Upper lobe of left lung (tissue), 6 donors: ENCODE data around the gene AAR2. TPM values are rescaled to one million over a fixed set of nuclear protein-coding genes. Genes with fewer than 3 reads are reported as not detected.

Experiments used
- ATAC-seq, 2 donors: fragments of 200-7000 bp; cut with Tn5 transposase; one replicate each; pipeline ENCODE4 v1.9.1; 2022; ENCODE audit warnings: mild to moderate bottlenecking in 2 of 2, moderate library complexity in 2 of 2; ENCODE audit not compliant: low FRiP score in 2 of 2
- DNase-seq, 2 donors: peaks; one replicate each; pipeline ENCODE4 v3.0.0-alpha.2; 2019 to 2020
- H3K27ac ChIP-seq, 4 donors: fragments of 200-600 bp; sonication (generic); one replicate each; pipeline ENCODE4 v1.5.1; 2016 to 2019
- H3K27me3 ChIP-seq, 4 donors: fragments of 200-600 bp; sonication (generic); one replicate each; pipeline ENCODE4 v1.5.1; 2017 to 2019
- H3K36me3 ChIP-seq, 4 donors: fragments of 200-600 bp; sonication (generic); one replicate each; pipeline ENCODE4 v1.5.1; 2016 to 2019
- H3K4me1 ChIP-seq, 4 donors: fragments of 200-600 bp; sonication (generic); one replicate each; pipeline ENCODE4 v1.5.1; 2018 to 2019
- H3K4me3 ChIP-seq, 4 donors: fragments of 200-600 bp; sonication (generic); one replicate each; pipeline ENCODE4 v1.5.1; 2017 to 2019; ENCODE audit warnings: mild to moderate bottlenecking in 2 of 4, moderate library complexity in 1 of 4
- H3K9me3 ChIP-seq, 4 donors: fragments of 200-600 bp; sonication (generic); one replicate each; pipeline ENCODE4 v1.5.1; 2018 to 2019
- EP300 ChIP-seq, 4 donors: sonication (generic); formaldehyde crosslinking; IDR thresholded peaks; one replicate each; pipeline ENCODE4 v1.5.1; 2017; ENCODE audit warnings: antibody characterized with exemption in 4 of 4, control low read depth in 2 of 4
- POLR2A ChIP-seq, 4 donors: fragments of 450-650 bp; IDR thresholded peaks; one replicate each; pipeline ENCODE4 v1.5.1; 2016 to 2017; ENCODE audit warnings: antibody characterized with exemption in 4 of 4, mild to moderate bottlenecking in 2 of 4
- POLR2AphosphoS5 ChIP-seq, 2 donors: sonication (generic); formaldehyde crosslinking; IDR thresholded peaks; one replicate each; pipeline ENCODE4 v1.5.1; 2017; ENCODE audit warnings: antibody characterized with exemption in 2 of 2
- WGBS, 2 donors: methylation state at CpG; one replicate each; pipeline ENCODE4 v1.1.5; 2017 to 2018; 5-methylcytosine and 5-hydroxymethylcytosine counted together
- total RNA-seq, 6 donors: library from RNA; depleted of rRNA in 4 of 6; stranded (reverse); fragments of >200 nt in 4 of 6; gene quantifications; one replicate each; pipeline versions ENCODE4 v1.1.0 to v1.2.1, GENCODE V29; 2016 to 2021
- TF ChIP-seq, protein P1 (sequence below), 6 experiments: fragments of 450-650 bp in 4 of 6; fragments of 200-600 bp in 2 of 6; sonication (generic) in 2 of 6; IDR thresholded peaks; one replicate each; pipeline ENCODE4 v1.5.1; 2016 to 2019; ENCODE audit warnings: antibody characterized with exemption in 6 of 6
- donor health status: DM: no; HTN: no; CAD: no; lungs with moderate emphysema.
- donor health status: DM: no; HTN: yes; CAD: no; lungs with severe emphysema.

Gene AAR2
- 10 to 100 TPM; 19.9 to 42.0 (median 25.3) TPM for total RNA-seq

GRCh38 chr20:36235892-36236785, at the start of gene AAR2:
Gene AAR2 (plus strand): TSS chr20:36236478. CDS start chr20:36239869, 3,391 bp downstream.
- peak; percentile 76 to 83 for TF ChIP-seq POLR2AphosphoS5 (IDR thresholded peaks at IDR 0.05)
- peak in 1 of 4 donors; percentile 33 for TF ChIP-seq EP300 (IDR thresholded peaks at IDR 0.05)
- peak in 2 of 4 donors; percentile 63 for TF ChIP-seq POLR2A (IDR thresholded peaks at IDR 0.05)
- TF ChIP-seq, protein P1, sequence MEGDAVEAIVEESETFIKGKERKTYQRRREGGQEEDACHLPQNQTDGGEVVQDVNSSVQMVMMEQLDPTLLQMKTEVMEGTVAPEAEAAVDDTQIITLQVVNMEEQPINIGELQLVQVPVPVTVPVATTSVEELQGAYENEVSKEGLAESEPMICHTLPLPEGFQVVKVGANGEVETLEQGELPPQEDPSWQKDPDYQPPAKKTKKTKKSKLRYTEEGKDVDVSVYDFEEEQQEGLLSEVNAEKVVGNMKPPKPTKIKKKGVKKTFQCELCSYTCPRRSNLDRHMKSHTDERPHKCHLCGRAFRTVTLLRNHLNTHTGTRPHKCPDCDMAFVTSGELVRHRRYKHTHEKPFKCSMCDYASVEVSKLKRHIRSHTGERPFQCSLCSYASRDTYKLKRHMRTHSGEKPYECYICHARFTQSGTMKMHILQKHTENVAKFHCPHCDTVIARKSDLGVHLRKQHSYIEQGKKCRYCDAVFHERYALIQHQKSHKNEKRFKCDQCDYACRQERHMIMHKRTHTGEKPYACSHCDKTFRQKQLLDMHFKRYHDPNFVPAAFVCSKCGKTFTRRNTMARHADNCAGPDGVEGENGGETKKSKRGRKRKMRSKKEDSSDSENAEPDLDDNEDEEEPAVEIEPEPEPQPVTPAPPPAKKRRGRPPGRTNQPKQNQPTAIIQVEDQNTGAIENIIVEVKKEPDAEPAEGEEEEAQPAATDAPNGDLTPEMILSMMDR (IDR thresholded peaks at IDR 0.05) = no peak
- no peaks in the 10 kb centered on the region for H3K27me3 ChIP-seq
- H3K4me3 ChIP-seq = peak within 1 kb of the TSS; percentile 59 to 95 (median 65)
- ATAC-seq = peak; percentile 92 to 98
- DNase-seq = peak; percentile 79 to 93
- H3K36me3 ChIP-seq = peaks cover 0 to 18% (median 17%) of the 10 kb centered on the region in 4 donors
- H3K9me3 ChIP-seq = no peaks in the 10 kb centered on the region
- peaks cover 17 to 34% (median 25%) of the 10 kb centered on the region in 4 donors for H3K4me1 ChIP-seq
- H3K27ac ChIP-seq = peak within 1 kb of the TSS; percentile 63 to 82 (median 79)
- 17 to 27% methylated on average over 25 to 43 of the region's 44 CpGs for WGBS, 2 donors

GRCh38 chr20:36193977-36194712, 42.1 kb upstream of the AAR2 start:
- Histone ChIP-seq H3K36me3 (peaks cover 3 to 65% (median 25%) of the 10 kb centered on the region in 4 donors), H3K27me3 (no peaks in the 10 kb centered on the region), H3K9me3 (no peaks in the 10 kb centered on the region), H3K27ac (no peak overlapping the region), H3K4me1 (no peaks in the 10 kb centered on the region), H3K4me3 (no peak overlapping the region)
- TF ChIP-seq POLR2A (IDR thresholded peaks at IDR 0.05) (no peak), POLR2AphosphoS5 (IDR thresholded peaks at IDR 0.05) (no peak), EP300 (IDR thresholded peaks at IDR 0.05) (no peak)
- TF ChIP-seq, protein P1 (IDR thresholded peaks at IDR 0.05) = no peak
- no peak for DNase-seq
- WGBS, 2 donors = 90 to 97% methylated on average over 9 of the region's 10 CpGs
- no peak for ATAC-seq

DNA sequence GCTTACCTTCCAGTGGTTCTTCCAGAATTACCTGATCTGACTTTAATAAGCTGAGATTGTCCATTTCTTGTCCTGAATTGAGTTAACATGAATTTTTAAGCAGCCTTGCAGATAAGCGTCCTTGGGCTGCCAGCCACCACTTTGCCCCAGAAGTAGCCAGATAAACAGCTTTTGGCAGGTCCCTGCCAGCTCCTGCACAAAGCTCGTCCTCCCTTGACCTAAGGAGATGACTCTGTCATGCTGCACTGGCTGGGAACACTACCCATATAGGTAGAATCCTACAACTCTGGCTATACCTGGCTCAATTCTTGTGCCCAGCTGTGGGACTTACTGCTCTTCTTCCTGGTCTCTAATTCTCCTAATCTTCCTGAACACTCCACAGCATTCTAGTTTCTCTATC, 39.6 kb upstream of the AAR2 start:
- H3K36me3 ChIP-seq = peaks cover 0 to 44% (median 18%) of the 10 kb centered on the region in 4 donors
- WGBS, 2 donors = 56 to 77% methylated on average over 2 of the region's 2 CpGs
- H3K4me1 ChIP-seq = no peaks in the 10 kb centered on the region
- H3K27ac ChIP-seq = no peak overlapping the region
- no peaks in the 10 kb centered on the region for H3K27me3 ChIP-seq
- no peaks in the 10 kb centered on the region for H3K9me3 ChIP-seq
- DNase-seq (no peak), ATAC-seq (no peak)
- H3K4me3 ChIP-seq = no peak overlapping the region
- TF ChIP-seq EP300 (IDR thresholded peaks at IDR 0.05) (no peak), POLR2A (IDR thresholded peaks at IDR 0.05) (no peak), POLR2AphosphoS5 (IDR thresholded peaks at IDR 0.05) (no peak)
- TF ChIP-seq, protein P1 (IDR thresholded peaks at IDR 0.05) = no peak

GRCh38 chr20:36197271-36197670, 39.0 kb upstream of the AAR2 start:
- no peak overlapping the region for H3K4me3 ChIP-seq
- peaks cover 0 to 44% (median 20%) of the 10 kb centered on the region in 4 donors for H3K36me3 ChIP-seq
- ATAC-seq (no peak), DNase-seq (no peak)
- no peak overlapping the region for H3K27ac ChIP-seq
- H3K4me1 ChIP-seq = no peaks in the 10 kb centered on the region
- TF ChIP-seq POLR2AphosphoS5 (IDR thresholded peaks at IDR 0.05) (no peak), POLR2A (IDR thresholded peaks at IDR 0.05) (no peak), EP300 (IDR thresholded peaks at IDR 0.05) (no peak)
- TF ChIP-seq, protein P1 (IDR thresholded peaks at IDR 0.05) = no peak
- no peaks in the 10 kb centered on the region for H3K9me3 ChIP-seq
- H3K27me3 ChIP-seq = no peaks in the 10 kb centered on the region
- whole genome bisulfite sequencing, 2 donors = 89 to 93% methylated on average over 1 to 2 of the region's 2 CpGs
